Stimulated activated CD8-positive, alpha-beta memory T cell treated with anti-CD3 and anti-CD28 coated beads, Interleukin-15, amount 100 ng/mL, for 48 hours (primary cell): ENCODE measurements around the gene KIF13A.
"Not testable (repeated sequence)": the region's sequence is repeated elsewhere in the genome, so short reads cannot be mapped to it uniquely, and the experiment has no call there.

Source experiments
- DNase-seq, 2 donors: peaks; one replicate each; pipeline ENCODE4 v3.0.0-alpha.2; 2020; ENCODE audit warnings: low read depth in 2 of 2

The KIF13A gene

GRCh38 chr6:17987447-17987696 lies at the start of gene KIF13A:
Gene KIF13A, minus strand, starts transcription at chr6:17987635. Its CDS starts 172 bp downstream, at chr6:17987463.
- no peak for DNase-seq

- no peak for DNase-seq
Observed at GRCh38 chr6:18036781-18037180, 49.3 kb upstream of the KIF13A start.

- DNase-seq = no peak
Observed at GRCh38 chr6:18035330-18035854, 48.0 kb upstream of the KIF13A start.

- DNase-seq = no peak
Observed at GRCh38 chr6:18034798-18035202, 47.4 kb upstream of the KIF13A start.

- DNase-seq = no peak
Observed at GRCh38 chr6:18031680-18032256, 44.3 kb upstream of the KIF13A start.

- DNase-seq = no peak
Observed at GRCh38 chr6:18031189-18031588, 43.8 kb upstream of the KIF13A start.

- no peak for DNase-seq
Observed at GRCh38 chr6:18028332-18028731, 40.9 kb upstream of the KIF13A start.

- no peak for DNase-seq
Observed at GRCh38 chr6:18025596-18025995, 38.2 kb upstream of the KIF13A start.

- no peak for DNase-seq
Observed at GRCh38 chr6:18024876-18025275, 37.4 kb upstream of the KIF13A start.

- no peak for DNase-seq
Observed at GRCh38 chr6:18023891-18024290, 36.5 kb upstream of the KIF13A start.

- no peak for DNase-seq
Observed at GRCh38 chr6:18022398-18023231, 35.2 kb upstream of the KIF13A start.

GRCh38 chr6:18021166-18021850 lies 33.9 kb upstream of the KIF13A start:
- no peak for DNase-seq

GRCh38 chr6:18020545-18020944 lies 33.1 kb upstream of the KIF13A start:
- DNase-seq = not testable (repeated sequence)

GRCh38 chr6:18019539-18020534 lies 32.4 kb upstream of the KIF13A start:
- DNase-seq = no peak

GRCh38 chr6:18019133-18019532 lies 31.7 kb upstream of the KIF13A start:
- not testable (repeated sequence) for DNase-seq

- no peak for DNase-seq
Observed at GRCh38 chr6:18016698-18017097, 29.3 kb upstream of the KIF13A start.

- no peak for DNase-seq
Observed at GRCh38 chr6:18016133-18016532, 28.7 kb upstream of the KIF13A start.

- DNase-seq = no peak
Observed at GRCh38 chr6:18011287-18011686, 23.9 kb upstream of the KIF13A start.

- DNase-seq = not testable (repeated sequence)
Observed at GRCh38 chr6:18010540-18010939, 23.1 kb upstream of the KIF13A start.

GRCh38 chr6:18004256-18004985 lies 17.0 kb upstream of the KIF13A start:
- DNase-seq = no peak

GRCh38 chr6:17999425-17999824 lies 12.0 kb upstream of the KIF13A start:
- no peak for DNase-seq
